H9 (cell line): ENCODE results near the gene DGKD. TPM values are rescaled to one million over a fixed set of nuclear protein-coding genes. Genes with fewer than 3 reads are reported as not detected.

Experiments used
- DNase-seq: peaks from one replicate; pipeline ENCODE4 v3.0.0-alpha.2; 2017
- H2AFZ ChIP-seq: one replicate; pipeline ENCODE4 v1.6.1; 2013; ENCODE audit warnings: mild to moderate bottlenecking, low read length, control low read depth, moderate library complexity
- H2AK5ac ChIP-seq: 2 replicates; pipeline ENCODE4 v1.6.1; 2013; ENCODE audit warnings: low read length, control low read depth, mixed read lengths; ENCODE audit not compliant: insufficient read length
- H2BK120ac ChIP-seq: one replicate; pipeline ENCODE4 v1.6.1; 2013; ENCODE audit warnings: low read depth, mild to moderate bottlenecking, low read length, control low read depth, inconsistent platforms; ENCODE audit not compliant: poor library complexity, severe bottlenecking
- H2BK12ac ChIP-seq: 2 replicates; pipeline ENCODE4 v1.6.1; 2013; ENCODE audit warnings: low read length, control low read depth, mixed read lengths, low read depth; ENCODE audit not compliant: insufficient read length
- H2BK15ac ChIP-seq: 2 replicates; pipeline ENCODE4 v1.6.1; 2013; ENCODE audit warnings: low read depth, low read length, control low read depth
- H2BK20ac ChIP-seq: one replicate; pipeline ENCODE4 v1.6.1; 2013; ENCODE audit warnings: low read depth, mild to moderate bottlenecking, low read length, control low read depth, inconsistent platforms; ENCODE audit not compliant: poor library complexity, severe bottlenecking
- H2BK5ac ChIP-seq: 2 replicates; pipeline ENCODE4 v1.6.1; 2013; ENCODE audit warnings: low read length, control low read depth, mixed read lengths; ENCODE audit not compliant: insufficient read length
- H3K14ac ChIP-seq: 2 replicates; pipeline ENCODE4 v1.6.1; 2013; ENCODE audit warnings: low read length, control low read depth; ENCODE audit not compliant: insufficient read depth
- H3K18ac ChIP-seq: 2 replicates; pipeline ENCODE4 v1.6.1; 2013; ENCODE audit warnings: low read depth, mild to moderate bottlenecking, mixed read lengths, low read length, control low read depth; ENCODE audit not compliant: insufficient read length
- H3K23ac ChIP-seq: 2 replicates; pipeline ENCODE4 v1.6.1; 2013; ENCODE audit warnings: low read length, control low read depth, mixed read lengths, low read depth; ENCODE audit not compliant: insufficient read length
- H3K23me2 ChIP-seq: 2 replicates; pipeline ENCODE4 v1.6.1; 2013; ENCODE audit warnings: low read depth, mild to moderate bottlenecking, mixed read lengths, low read length, control low read depth; ENCODE audit not compliant: insufficient read length, poor library complexity, severe bottlenecking
- H3K27ac ChIP-seq: 2 replicates; pipeline ENCODE4 v1.5.1; 2013; ENCODE audit warnings: low read length, control low read depth, mixed read lengths, low read depth; ENCODE audit not compliant: insufficient read length
- H3K27me3 ChIP-seq: 2 replicates; pipeline ENCODE4 v1.6.1; 2013; ENCODE audit warnings: low read length, control low read depth, inconsistent platforms; ENCODE audit not compliant: insufficient read depth
- H3K4ac ChIP-seq: 2 replicates; pipeline ENCODE4 v1.6.1; 2013; ENCODE audit warnings: low read depth, mild to moderate bottlenecking, control low read depth, inconsistent platforms, low read length, moderate library complexity
- H3K4me1 ChIP-seq: 2 replicates; pipeline ENCODE4 v1.6.1; 2013; ENCODE audit warnings: low read length, control low read depth, inconsistent platforms; ENCODE audit not compliant: insufficient read depth
- H3K4me2 ChIP-seq: 2 replicates; pipeline ENCODE4 v1.6.1; 2013; ENCODE audit warnings: low read length, control low read depth, mixed read lengths; ENCODE audit not compliant: insufficient read length, insufficient read depth
- H3K56ac ChIP-seq: 2 replicates; pipeline ENCODE4 v1.6.1; 2013; ENCODE audit warnings: low read depth, mild to moderate bottlenecking, mixed read lengths, low read length, control low read depth; ENCODE audit not compliant: insufficient read length
- H3K79me1 ChIP-seq: 2 replicates; pipeline ENCODE4 v1.6.1; 2013; ENCODE audit warnings: low read depth, mild to moderate bottlenecking, moderate library complexity, low read length, control low read depth, inconsistent platforms; ENCODE audit not compliant: insufficient read depth, poor library complexity, severe bottlenecking
- H3K79me2 ChIP-seq: 2 replicates; pipeline ENCODE4 v1.6.1; 2013; ENCODE audit warnings: low read length, control low read depth, inconsistent platforms; ENCODE audit not compliant: insufficient read depth
- H3K9ac ChIP-seq: 2 replicates; pipeline ENCODE4 v1.6.1; 2013; ENCODE audit warnings: low read length, control low read depth, mixed read lengths; ENCODE audit not compliant: insufficient read length; ENCODE audit errors: extremely low read depth
- H3K9me3 ChIP-seq: one replicate; pipeline ENCODE4 v1.6.1; 2013; ENCODE audit warnings: low read depth, low read length, inconsistent platforms; ENCODE audit not compliant: control insufficient read depth
- H3T11ph ChIP-seq: one replicate; pipeline ENCODE4 v1.6.1; 2013; ENCODE audit warnings: mild to moderate bottlenecking, low read length, control low read depth, inconsistent platforms
- H4K20me1 ChIP-seq: one replicate; pipeline ENCODE4 v1.6.1; 2013; ENCODE audit not compliant: control insufficient read depth, insufficient read length, insufficient read depth
- H4K5ac ChIP-seq: 2 replicates; pipeline ENCODE4 v1.6.1; 2013; ENCODE audit warnings: low read depth, mild to moderate bottlenecking, mixed read lengths, low read length, control low read depth; ENCODE audit not compliant: insufficient read length
- H4K8ac ChIP-seq: replicated peaks from 2 replicates; pipeline ENCODE4 v1.6.1; 2013; ENCODE audit warnings: low read length, control low read depth, mixed read lengths, low read depth; ENCODE audit not compliant: insufficient read length
- H4K91ac ChIP-seq: 2 replicates; pipeline ENCODE4 v1.6.1; 2013; ENCODE audit warnings: low read depth, mild to moderate bottlenecking, moderate library complexity, mixed read lengths, low read length, control low read depth; ENCODE audit not compliant: insufficient read length
- H3K27ac Mint-ChIP-seq, 3 experiments: 2 replicates in 2 of 3; 3 replicates in 1 of 3; pipeline ENCODE4 v1.8.0; 2020 to 2021; ENCODE audit warnings: mixed read lengths in 3 of 3, mild to moderate bottlenecking in 1 of 3, moderate library complexity in 1 of 3
- H3K27me3 Mint-ChIP-seq: 2 replicates; pipeline ENCODE4 v1.8.0; 2021; ENCODE audit warnings: low read depth, mild to moderate bottlenecking, moderate library complexity, mixed read lengths
- H3K36me3 Mint-ChIP-seq, 3 experiments: 2 replicates in 2 of 3; 3 replicates in 1 of 3; pipeline ENCODE4 v1.8.0; 2020 to 2021; ENCODE audit warnings: low read depth in 3 of 3, mixed read lengths in 3 of 3; ENCODE audit not compliant: insufficient read depth in 1 of 3
- H3K4me1 Mint-ChIP-seq, 2 experiments: 2 replicates each; pipeline ENCODE4 v1.8.0; 2020; ENCODE audit warnings: mixed read lengths in 2 of 2
- H3K4me3 Mint-ChIP-seq, 2 experiments: 2 replicates in 1 of 2; 3 replicates in 1 of 2; pipeline ENCODE4 v1.8.0; 2020 to 2021; ENCODE audit warnings: mild to moderate bottlenecking in 2 of 2, mixed read lengths in 2 of 2, moderate library complexity in 1 of 2
- H3K9me3 Mint-ChIP-seq, 2 experiments: 2 replicates in 1 of 2; 3 replicates in 1 of 2; pipeline ENCODE4 v1.8.0; 2020; ENCODE audit warnings: mild to moderate bottlenecking in 2 of 2, mixed read lengths in 2 of 2, moderate library complexity in 1 of 2
- CTCF ChIP-seq: fragments of 200-600 bp; sonication (generic); conservative IDR thresholded peaks from 3 replicates; pipeline ENCODE4 v1.8.0; 2021; ENCODE audit warnings: antibody characterized with exemption, mild to moderate bottlenecking
- WGBS: extraction: QIAGEN DNeasy Blood & Tissue Kit; methylation state at CpG from one replicate; pipeline ENCODE4 v1.1.7; 2013; ENCODE audit warnings: missing lambda C conversion rate, low lambda C conversion rate, mixed read lengths; ENCODE audit not compliant: insufficient read length; ENCODE audit errors: extremely low coverage; 5-methylcytosine and 5-hydroxymethylcytosine counted together
- total RNA-seq: library from RNA; stranded (reverse); gene quantifications from 2 replicates; pipeline ENCODE4 v1.2.1, GENCODE V29; 2021

The DGKD gene
- total RNA-seq, 1 experiment from 2014 or later = 20.7 TPM

GRCh38 chr2:233440314-233440713, 86.0 kb downstream of the DGKD start:
- Histone ChIP-seq H3K27ac (no peak overlapping the region), H2BK12ac (no peak overlapping the region), H3K23ac (no peak overlapping the region), H2AFZ (no peak overlapping the region), H3K14ac (no peak overlapping the region), H3K4me1 (no peaks in the 10 kb centered on the region), H4K20me1 (no peaks in the 10 kb centered on the region), H3K23me2 (no peaks in the 10 kb centered on the region), H4K8ac (no peak overlapping the region), H2BK15ac (no peak overlapping the region), H2BK120ac (no peak overlapping the region), H2BK5ac (no peak overlapping the region), H3K79me2 (no peaks in the 10 kb centered on the region), H3K18ac (no peak overlapping the region), H3K56ac (no peak overlapping the region), H3K4ac (no peak overlapping the region), H3K9ac (no peak overlapping the region), H3K27me3 (no peaks in the 10 kb centered on the region), H4K5ac (no peak overlapping the region), H3T11ph (no peak overlapping the region), H2AK5ac (no peak overlapping the region), H3K9me3 (no peaks in the 10 kb centered on the region), H3K79me1 (no peaks in the 10 kb centered on the region), H2BK20ac (no peak overlapping the region), H4K91ac (no peak overlapping the region), H3K4me2 (no peak overlapping the region)
- H3K9me3 Mint-ChIP-seq = no peaks in the 10 kb centered on the region; a peak in 1 of 5 replicates
- peaks cover 4 to 7% (median 4%) of the 10 kb centered on the region in 3 experiments; a peak in 4 of 7 replicates for H3K36me3 Mint-ChIP-seq
- no peak overlapping the region; a peak in 1 of 7 replicates for H3K27ac Mint-ChIP-seq
- TF ChIP-seq CTCF = no peak
- no peak overlapping the region for H3K4me3 Mint-ChIP-seq
- no peaks in the 10 kb centered on the region for H3K4me1 Mint-ChIP-seq
- no peaks in the 10 kb centered on the region; the same call in none of the 2 replicates for H3K27me3 Mint-ChIP-seq
- DNase-seq = no peak
- no CpG with 5 or more reads among the region's 17 CpGs for WGBS
